Heart right ventricle (tissue), 16 donors: ENCODE results near the gene ACBD7. TPM values are rescaled to one million over a fixed set of nuclear protein-coding genes. Genes with fewer than 3 reads are reported as not detected.

ENCODE experiments used
- ATAC-seq, 8 donors: fragments of 200-7000 bp; cut with Tn5 transposase; one replicate each; pipeline ENCODE4 v1.9.1; 2020; ENCODE audit warnings: mild to moderate bottlenecking in 8 of 8, moderate library complexity in 8 of 8, moderate number of reproducible peaks in 1 of 8
- DNase-seq, 2 donors: peaks; one replicate each; pipeline ENCODE4 v3.0.0-alpha.2; 2020
- H3K27ac ChIP-seq, 10 donors: fragments of 200-600 bp; sonication (generic) in 2 of 10; one replicate each; pipeline versions ENCODE4 v1.5.0 to v1.8.0; 2020 to 2022; ENCODE audit warnings: mild to moderate bottlenecking in 3 of 10
- H3K27me3 ChIP-seq, 7 donors: fragments of 200-600 bp; one replicate each; pipeline ENCODE4 v1.8.0; 2021 to 2022; ENCODE audit warnings: mild to moderate bottlenecking in 2 of 7
- H3K36me3 ChIP-seq, 9 donors: fragments of 200-600 bp; sonication (generic) in 1 of 9; one replicate each; pipeline versions ENCODE4 v1.5.0 to v1.8.0; 2020 to 2022; ENCODE audit warnings: mild to moderate bottlenecking in 2 of 9
- H3K4me1 ChIP-seq, 9 donors: fragments of 200-600 bp; sonication (generic) in 1 of 9; one replicate each; pipeline versions ENCODE4 v1.5.0 to v1.8.0; 2020 to 2022; ENCODE audit warnings: mild to moderate bottlenecking in 4 of 9
- H3K4me3 ChIP-seq, 10 donors: fragments of 200-600 bp; sonication (generic) in 2 of 10; one replicate each; pipeline versions ENCODE4 v1.5.0 to v1.8.0; 2020 to 2022; ENCODE audit warnings: mild to moderate bottlenecking in 7 of 10, moderate library complexity in 2 of 10
- H3K9me3 ChIP-seq, 11 donors: fragments of 200-600 bp in 10 of 11; sonication (generic) in 2 of 11; one replicate each; pipeline versions ENCODE4 v1.5.0 to v1.8.0; 2013 to 2022; ENCODE audit warnings: mild to moderate bottlenecking in 2 of 11, control low read depth in 1 of 11, moderate library complexity in 1 of 11
- CTCF ChIP-seq, 9 donors: fragments of 200-600 bp; sonication (generic) in 2 of 9; IDR thresholded peaks; one replicate each; pipeline versions ENCODE4 v1.5.0 to v1.8.0; 2021 to 2022; ENCODE audit warnings: antibody characterized with exemption in 9 of 9, mild to moderate bottlenecking in 5 of 9, moderate library complexity in 1 of 9
- WGBS, 2 donors: extraction: QIAGEN DNeasy Blood & Tissue Kit; methylation state at CpG; one replicate each; pipeline ENCODE4 v1.1.7; 2013; ENCODE audit warnings: inconsistent platforms in 1 of 2; 5-methylcytosine and 5-hydroxymethylcytosine counted together
- intact Hi-C, 10 donors: fragments of 100-400 bp; cut with DNase I; formaldehyde crosslinking; loops; one replicate each; pipeline versions ENCODE4 v1.11.1 to v1.14.2; 2022
- polyA plus RNA-seq, 2 donors: library from polyadenylated mRNA; stranded (reverse); fragments of 200-250 nt; gene quantifications; one replicate each; pipeline ENCODE4 v1.2.3, GENCODE V29; 2013
- total RNA-seq, 10 donors: library from RNA; stranded (reverse); fragmentation: NEBNext Ultra II Directional in 3 of 10; extraction: Animal tissue kit (Norgen Biotek cat#: 25700) in 3 of 10; gene quantifications; one replicate each; pipeline versions ENCODE4 v1.2.1 to v1.2.4, GENCODE V29; 2021 to 2023
- donor health status: Arrhythmogenic right ventricular cardiomyopathy.
- donor health status: ischemic (EF 13 %, LVEDD 7.1; RV severe dilation, severe dysfunction).
- donor health status: healthy with polysubstance abuse.
- donor health status: DM: no; HTN: yes; CAD: no.
- donor health status: DM: no; HTN: no; CAD: no.
- donor health status: ischemic (EF 25% LVEDD 6.9; RV normal size, moderate dysfunction).
- donor health status: ischemic (EF 25% LVEDD 5.7; RV mildly dilated, moderate dysfunction).
- donor health status: healthy.
- donor health status: DM: yes; HTN: yes; CAD: no.
- donor health status: Ischemic cardiomyopathy.
- donor health status: ischemic (EF 35%, LVEDD 5.7; RV mildly dilated, moderate dysfunction).
- donor health status: nonischemic (EF 11% LVEDD 7.7; RV severe dilation, severe dysfunction).
- donor health status: DM: yes; HTN: yes; CAD: no.
- donor health status: PGD.
- donor health status: ischemic (EF 29% LVEDD 5.4; RV normal size, mild dysfunction).
- donor health status: nonischemic (EF 23%, LVEDD 6.1; RV moderate dilation, normal function).

ACBD7 gene
- total and polyA plus RNA-seq, 12 donors = 0.03 to 0.23 TPM; not detected in 10

- intact Hi-C loops = no loop called here
- no peak for ATAC-seq
- Histone ChIP-seq H3K4me3 (no peak overlapping the region), H3K9me3 (no peaks in the 10 kb centered on the region), H3K27ac (no peak overlapping the region), H3K36me3 (peaks cover 0 to 98% (median 18%) of the 10 kb centered on the region in 9 donors), H3K27me3 (no peaks in the 10 kb centered on the region), H3K4me1 (no peaks in the 10 kb centered on the region)
- 62 to 66% methylated on average over 3 of the region's 3 CpGs for WGBS, 2 donors
- no peak for DNase-seq
- TF ChIP-seq CTCF (IDR thresholded peaks at IDR 0.05) = no peak
These were observed 35.2 kb upstream of the ACBD7 start for GRCh38 chr10:15123749-15124184.

GRCh38 chr10:15122477-15123030 lies 34.0 kb upstream of the ACBD7 start:
- ATAC-seq = no peak
- Histone ChIP-seq H3K36me3 (peaks cover 0 to 98% (median 18%) of the 10 kb centered on the region in 9 donors), H3K27me3 (no peaks in the 10 kb centered on the region), H3K27ac (no peak overlapping the region), H3K4me1 (no peaks in the 10 kb centered on the region), H3K9me3 (no peaks in the 10 kb centered on the region), H3K4me3 (no peak overlapping the region)
- DNase-seq = no peak
- TF ChIP-seq CTCF (IDR thresholded peaks at IDR 0.05) = no peak
- intact Hi-C loops = no loop called here
- WGBS, 2 donors = 93 to 95% methylated on average over 9 of the region's 9 CpGs

GRCh38 chr10:15121707-15122106 lies 33.1 kb upstream of the ACBD7 start:
- 97 to 100% methylated on average over 1 of the region's 1 CpG for WGBS, 2 donors

GRCh38 chr10:15120523-15120922 lies 31.9 kb upstream of the ACBD7 start:
- Histone ChIP-seq H3K27ac (no peak overlapping the region), H3K4me3 (no peak overlapping the region), H3K4me1 (no peaks in the 10 kb centered on the region), H3K27me3 (no peaks in the 10 kb centered on the region), H3K36me3 (peaks cover 0 to 97% (median 18%) of the 10 kb centered on the region in 9 donors), H3K9me3 (peaks cover 0 to 14% (median 0%) of the 10 kb centered on the region in 11 donors)
- TF ChIP-seq CTCF (IDR thresholded peaks at IDR 0.05) = no peak
- intact Hi-C loops = no loop called here
- WGBS, 2 donors = 97% methylated on average over 5 of the region's 5 CpGs
- DNase-seq = no peak
- ATAC-seq = no peak

More at GRCh38 chr10:15121707-15122106, 33.1 kb upstream of the ACBD7 start:
- no peak for TF ChIP-seq CTCF (IDR thresholded peaks at IDR 0.05)
- Histone ChIP-seq H3K27me3 (no peaks in the 10 kb centered on the region), H3K9me3 (peaks cover 0 to 5% (median 0%) of the 10 kb centered on the region in 11 donors), H3K27ac (no peak overlapping the region), H3K4me3 (no peak overlapping the region), H3K4me1 (no peaks in the 10 kb centered on the region), H3K36me3 (peaks cover 0 to 98% (median 18%) of the 10 kb centered on the region in 9 donors)
- intact Hi-C loops = no loop called here
- no peak for ATAC-seq
- DNase-seq = no peak
